IMR-90 (cell line): Measurements from ENCODE around the gene GREB1L. TPM values are rescaled to one million over a fixed set of nuclear protein-coding genes. Genes with fewer than 3 reads are reported as not detected.

Experiments
- ATAC-seq: fragments of 200-7000 bp; cut with Tn5 transposase; 2 replicates; pipeline ENCODE4 v1.9.1; 2020; ENCODE audit warnings: low read depth, mild to moderate bottlenecking, moderate library complexity
- BruUV-seq: library from RNA; stranded (reverse); fragments of 400-500 nt; replicated peaks from 2 replicates; lab custom pipeline; 2021; lab: Mats Ljungman, UMichigan
- CTCF ChIA-PET: fragments of 300-600 bp; formaldehyde crosslinking; extraction: SDS; loops from one replicate; lab custom pipeline; 2021; ENCODE audit warnings: antibody characterized with exemption; lab: Yijun Ruan, JAX
- POLR2A ChIA-PET: fragments of 300-600 bp; sonication (Branson Sonifier 250); formaldehyde crosslinking; loops from one replicate; lab custom pipeline; 2022; ENCODE audit warnings: antibody characterized with exemption; ENCODE audit not compliant: unreplicated experiment; lab: Charles Lee
- DNase-seq: peaks from one replicate; pipeline ENCODE4 v3.0.0; 2013
- H2AFZ ChIP-seq: replicated peaks from 2 replicates; pipeline ENCODE3; 2013; ENCODE audit warnings: low read length, mild to moderate bottlenecking; ENCODE audit not compliant: poor library complexity
- H2AK5ac ChIP-seq: 2 replicates; pipeline ENCODE4 v1.6.1; 2013; ENCODE audit warnings: low read depth, low read length, inconsistent platforms
- H2AK9ac ChIP-seq: replicated peaks from 2 replicates; pipeline ENCODE3; 2013; ENCODE audit warnings: mild to moderate bottlenecking, low read depth, low read length, moderate library complexity; ENCODE audit not compliant: poor library complexity
- H2BK120ac ChIP-seq: 2 replicates; pipeline ENCODE4 v1.6.1; 2013; ENCODE audit warnings: low read depth, low read length, inconsistent platforms
- H2BK15ac ChIP-seq: 3 replicates; pipeline ENCODE4 v1.6.1; 2013; ENCODE audit warnings: low read depth, low read length, inconsistent platforms
- H2BK20ac ChIP-seq: 2 replicates; pipeline ENCODE4 v1.6.1; 2013; ENCODE audit warnings: low read depth, mild to moderate bottlenecking, inconsistent platforms, low read length, moderate library complexity
- H2BK5ac ChIP-seq: 2 replicates; pipeline ENCODE4 v1.6.1; 2013; ENCODE audit warnings: mild to moderate bottlenecking, low read depth, low read length, inconsistent platforms; ENCODE audit not compliant: poor library complexity, severe bottlenecking
- H3K14ac ChIP-seq: replicated peaks from 2 replicates; pipeline ENCODE4 v1.6.1; 2013; ENCODE audit warnings: low read depth, low read length, inconsistent platforms
- H3K18ac ChIP-seq: 2 replicates; pipeline ENCODE4 v1.6.1; 2013; ENCODE audit warnings: low read depth, low read length, control low read depth
- H3K23ac ChIP-seq: 2 replicates; pipeline ENCODE4 v1.6.1; 2013; ENCODE audit warnings: low read depth, low read length, inconsistent platforms
- H3K27ac ChIP-seq: 2 replicates; pipeline ENCODE4 v1.5.1; 2013; ENCODE audit warnings: mild to moderate bottlenecking, control low read depth, low read length; ENCODE audit not compliant: insufficient read depth
- H3K27me3 ChIP-seq: 2 replicates; pipeline ENCODE4 v1.6.1; 2013; ENCODE audit warnings: low read length; ENCODE audit not compliant: control insufficient read depth, insufficient read depth
- H3K36me3 ChIP-seq: 2 replicates; pipeline ENCODE4 v1.6.1; 2013; ENCODE audit warnings: low read length, mixed read lengths; ENCODE audit not compliant: control insufficient read depth, insufficient read depth
- H3K4ac ChIP-seq: 2 replicates; pipeline ENCODE4 v1.6.1; 2013; ENCODE audit warnings: low read depth, low read length, inconsistent platforms
- H3K4me1 ChIP-seq: 2 replicates; pipeline ENCODE4 v1.6.1; 2013; ENCODE audit warnings: low read length, mixed read lengths; ENCODE audit not compliant: control insufficient read depth, insufficient read depth
- H3K4me2 ChIP-seq: 2 replicates; pipeline ENCODE4 v1.6.1; 2013; ENCODE audit warnings: low read depth, mild to moderate bottlenecking, control low read depth, low read length, moderate library complexity
- H3K4me3 ChIP-seq: 2 replicates; pipeline ENCODE4 v1.5.1; 2013; ENCODE audit warnings: low read depth, mild to moderate bottlenecking, control low read depth, low read length, moderate library complexity; ENCODE audit not compliant: insufficient read depth
- H3K56ac ChIP-seq: 2 replicates; pipeline ENCODE4 v1.6.1; 2013; ENCODE audit warnings: low read length, inconsistent platforms; ENCODE audit not compliant: insufficient read depth; ENCODE audit errors: extremely low read depth
- H3K79me1 ChIP-seq, 2 experiments: 2 replicates each; pipeline ENCODE4 v1.6.1; 2013; ENCODE audit warnings: low read length in 2 of 2, inconsistent platforms in 1 of 2, low read depth in 1 of 2
- H3K9ac ChIP-seq: 2 replicates; pipeline ENCODE4 v1.6.1; 2013; ENCODE audit warnings: low read depth, low read length, control low read depth
- H3K9me1 ChIP-seq: 2 replicates; pipeline ENCODE4 v1.6.1; 2013; ENCODE audit warnings: low read length, inconsistent platforms; ENCODE audit not compliant: insufficient read depth
- H3K9me3 ChIP-seq: 2 replicates; pipeline ENCODE4 v1.6.1; 2013; ENCODE audit warnings: low read length; ENCODE audit not compliant: control insufficient read depth, insufficient read depth
- H4K20me1 ChIP-seq: 2 replicates; pipeline ENCODE4 v1.6.1; 2013; ENCODE audit warnings: low read length, inconsistent platforms; ENCODE audit not compliant: insufficient read depth
- H4K5ac ChIP-seq: 2 replicates; pipeline ENCODE4 v1.6.1; 2013; ENCODE audit warnings: mild to moderate bottlenecking, low read depth, low read length, control low read depth
- H4K8ac ChIP-seq, 2 experiments: 2 replicates each; pipeline ENCODE4 v1.6.1; 2013; ENCODE audit warnings: low read depth in 2 of 2, low read length in 2 of 2, control low read depth in 1 of 2, inconsistent platforms in 1 of 2
- H4K91ac ChIP-seq: 2 replicates; pipeline ENCODE4 v1.6.1; 2013; ENCODE audit warnings: low read depth, low read length, inconsistent platforms; ENCODE audit not compliant: insufficient read depth
- BHLHE40 ChIP-seq: fragments of 150-350 bp; IDR thresholded peaks from 2 replicates; pipeline ENCODE4 v1.6.1; 2016; ENCODE audit warnings: mild to moderate bottlenecking, low read depth, low read length
- CEBPB ChIP-seq: IDR thresholded peaks from 2 replicates; pipeline ENCODE4 v1.6.1; 2012; ENCODE audit warnings: low read depth, low read length, improper control_type of control experiment
- CHD1 ChIP-seq: IDR thresholded peaks from 2 replicates; pipeline ENCODE4 v1.6.1; 2012; ENCODE audit warnings: low read depth, low read length, improper control_type of control experiment
- FOS ChIP-seq: fragments of 150-350 bp; IDR thresholded peaks from 2 replicates; pipeline ENCODE4 v1.6.1; 2016; ENCODE audit warnings: low read depth, low read length
- MAFK ChIP-seq: IDR thresholded peaks from 2 replicates; pipeline ENCODE4 v1.6.1; 2012; ENCODE audit warnings: low read depth, low read length, improper control_type of control experiment
- MAZ ChIP-seq: IDR thresholded peaks from 2 replicates; pipeline ENCODE4 v1.6.1; 2012; ENCODE audit warnings: low read depth, mild to moderate bottlenecking, low read length, improper control_type of control experiment, moderate library complexity, borderline replicate concordance
- MXI1 ChIP-seq: IDR thresholded peaks from 2 replicates; pipeline ENCODE4 v1.6.1; 2012; ENCODE audit warnings: low read depth, mild to moderate bottlenecking, low read length, moderate library complexity, borderline replicate concordance
- NFE2L2 ChIP-seq: fragments of 150-350 bp; IDR thresholded peaks from 2 replicates; pipeline ENCODE4 v1.6.1; 2016; ENCODE audit warnings: low read depth, mild to moderate bottlenecking, low read length
- POLR2A ChIP-seq: IDR thresholded peaks from 2 replicates; pipeline ENCODE4 v1.6.1; 2012; ENCODE audit warnings: mild to moderate bottlenecking, low read depth, low read length
- RAD21 ChIP-seq: IDR thresholded peaks from 2 replicates; pipeline ENCODE4 v1.6.1; 2012; ENCODE audit warnings: low read length, improper control_type of control experiment
- RCOR1 ChIP-seq: IDR thresholded peaks from 2 replicates; pipeline ENCODE4 v1.6.1; 2012; ENCODE audit warnings: mild to moderate bottlenecking, low read length, improper control_type of control experiment; ENCODE audit not compliant: insufficient replicate concordance
- RFX5 ChIP-seq: IDR thresholded peaks from 2 replicates; pipeline ENCODE4 v1.8.0; 2012; ENCODE audit warnings: low read depth, mild to moderate bottlenecking, low read length, moderate library complexity
- WGBS, 2 experiments: methylation state at CpG; one replicate each; pipeline versions ENCODE4 v1.1.5 to v1.1.7; 2013; ENCODE audit warnings: missing lambda C conversion rate in 2 of 2; ENCODE audit not compliant: insufficient read length in 1 of 2; ENCODE audit errors: extremely low coverage in 2 of 2; 5-methylcytosine and 5-hydroxymethylcytosine counted together
- dilution Hi-C: fragments of 300-500 bp; cut with HindIII; formaldehyde crosslinking; loops from one replicate; pipeline ENCODE4 v1.14.3; 2018; ENCODE audit warnings: low sequenced_read_pairs; ENCODE audit not compliant: unreplicated experiment
- in situ Hi-C: fragments of 300-500 bp; cut with MboI; formaldehyde crosslinking; loops from 3 replicates; pipeline ENCODE4 v1.14.3; 2019; ENCODE audit warnings: low sequenced_read_pairs, inconsistent platforms, mixed read lengths
- intact Hi-C: fragments of 100-400 bp; cut with micrococcal nuclease; formaldehyde crosslinking; loops from 2 replicates; pipeline ENCODE4 v1.10.0; 2022
- polyA plus RNA-seq, 3 experiments: library from polyadenylated mRNA; depleted of rRNA; stranded (reverse); fragments of >200 nt; gene quantifications; 2 replicates each; pipeline ENCODE4 v1.2.3, GENCODE V29; 2012; ENCODE audit warnings: low replicate concordance in 1 of 3
- total RNA-seq: library from RNA; depleted of rRNA; stranded (reverse); fragments of >200 nt; gene quantifications from 2 replicates; pipeline ENCODE4 v1.2.3, GENCODE V29; 2012
- TF ChIP-seq, protein P1 (sequence below): conservative IDR thresholded peaks from 2 replicates; pipeline ENCODE4 v1.5.1; 2012; ENCODE audit warnings: mild to moderate bottlenecking, low read depth, low read length, improper control_type of control experiment
- TF ChIP-seq, protein P2 (sequence below): fragments of 150-350 bp; IDR thresholded peaks from 2 replicates; pipeline ENCODE4 v1.6.1; 2017; ENCODE audit warnings: mild to moderate bottlenecking, antibody characterized with exemption, low read length, low read depth
- TF ChIP-seq, protein P3 (sequence below): fragments of 150-350 bp; IDR thresholded peaks from 2 replicates; pipeline ENCODE4 v1.6.1; 2016; ENCODE audit warnings: low read depth, mild to moderate bottlenecking, low read length, moderate library complexity, borderline replicate concordance

GREB1L gene
- total and polyA plus RNA-seq, 2 of the 4 experiments (the other 2 are of a cell fraction) = under 0.01 to 0.02 TPM

DNA sequence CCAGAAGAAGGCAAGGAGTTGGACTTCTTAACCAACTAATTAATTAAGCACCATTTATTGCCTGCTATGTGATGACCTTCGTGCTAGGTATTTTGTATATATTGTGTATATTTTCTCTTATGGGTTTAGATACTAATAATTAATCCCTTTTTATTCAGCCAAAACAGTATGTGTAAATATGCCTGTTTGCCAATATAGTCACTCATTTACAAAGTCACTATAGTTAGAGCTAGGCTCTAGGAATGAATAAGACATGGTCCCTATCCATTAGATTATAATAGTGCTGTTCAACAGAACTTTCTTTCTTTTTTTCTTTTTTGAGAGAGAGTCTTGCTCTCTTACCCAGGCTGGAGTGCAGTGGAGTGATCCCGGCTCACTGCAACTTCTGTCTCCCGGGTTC, 51.4 kb downstream of the GREB1L start:
- no peak overlapping the region for H2AK5ac ChIP-seq
- CTCF ChIA-PET = no interaction called here
- TF ChIP-seq MAFK (no peak), MAZ (no peak), CHD1 (no peak), RFX5 (no peak), BHLHE40 (no peak), FOS (no peak), MXI1 (no peak), RAD21 (no peak), RCOR1 (no peak), NFE2L2 (no peak), POLR2A (no peak), CEBPB (no peak)
- TF ChIP-seq, protein P1, sequence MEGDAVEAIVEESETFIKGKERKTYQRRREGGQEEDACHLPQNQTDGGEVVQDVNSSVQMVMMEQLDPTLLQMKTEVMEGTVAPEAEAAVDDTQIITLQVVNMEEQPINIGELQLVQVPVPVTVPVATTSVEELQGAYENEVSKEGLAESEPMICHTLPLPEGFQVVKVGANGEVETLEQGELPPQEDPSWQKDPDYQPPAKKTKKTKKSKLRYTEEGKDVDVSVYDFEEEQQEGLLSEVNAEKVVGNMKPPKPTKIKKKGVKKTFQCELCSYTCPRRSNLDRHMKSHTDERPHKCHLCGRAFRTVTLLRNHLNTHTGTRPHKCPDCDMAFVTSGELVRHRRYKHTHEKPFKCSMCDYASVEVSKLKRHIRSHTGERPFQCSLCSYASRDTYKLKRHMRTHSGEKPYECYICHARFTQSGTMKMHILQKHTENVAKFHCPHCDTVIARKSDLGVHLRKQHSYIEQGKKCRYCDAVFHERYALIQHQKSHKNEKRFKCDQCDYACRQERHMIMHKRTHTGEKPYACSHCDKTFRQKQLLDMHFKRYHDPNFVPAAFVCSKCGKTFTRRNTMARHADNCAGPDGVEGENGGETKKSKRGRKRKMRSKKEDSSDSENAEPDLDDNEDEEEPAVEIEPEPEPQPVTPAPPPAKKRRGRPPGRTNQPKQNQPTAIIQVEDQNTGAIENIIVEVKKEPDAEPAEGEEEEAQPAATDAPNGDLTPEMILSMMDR = no peak
- TF ChIP-seq, protein P2, sequence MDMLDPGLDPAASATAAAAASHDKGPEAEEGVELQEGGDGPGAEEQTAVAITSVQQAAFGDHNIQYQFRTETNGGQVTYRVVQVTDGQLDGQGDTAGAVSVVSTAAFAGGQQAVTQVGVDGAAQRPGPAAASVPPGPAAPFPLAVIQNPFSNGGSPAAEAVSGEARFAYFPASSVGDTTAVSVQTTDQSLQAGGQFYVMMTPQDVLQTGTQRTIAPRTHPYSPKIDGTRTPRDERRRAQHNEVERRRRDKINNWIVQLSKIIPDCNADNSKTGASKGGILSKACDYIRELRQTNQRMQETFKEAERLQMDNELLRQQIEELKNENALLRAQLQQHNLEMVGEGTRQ = no peak
- TF ChIP-seq, protein P3, sequence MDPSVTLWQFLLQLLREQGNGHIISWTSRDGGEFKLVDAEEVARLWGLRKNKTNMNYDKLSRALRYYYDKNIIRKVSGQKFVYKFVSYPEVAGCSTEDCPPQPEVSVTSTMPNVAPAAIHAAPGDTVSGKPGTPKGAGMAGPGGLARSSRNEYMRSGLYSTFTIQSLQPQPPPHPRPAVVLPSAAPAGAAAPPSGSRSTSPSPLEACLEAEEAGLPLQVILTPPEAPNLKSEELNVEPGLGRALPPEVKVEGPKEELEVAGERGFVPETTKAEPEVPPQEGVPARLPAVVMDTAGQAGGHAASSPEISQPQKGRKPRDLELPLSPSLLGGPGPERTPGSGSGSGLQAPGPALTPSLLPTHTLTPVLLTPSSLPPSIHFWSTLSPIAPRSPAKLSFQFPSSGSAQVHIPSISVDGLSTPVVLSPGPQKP = no peak
- no peak overlapping the region for H3K56ac ChIP-seq
- H3K27me3 ChIP-seq = no peaks in the 10 kb centered on the region; the same call in 1 of the 2 replicates
- H3K4me2 ChIP-seq = no peak overlapping the region
- H2BK20ac ChIP-seq = no peak overlapping the region
- no peak overlapping the region for H2BK15ac ChIP-seq
- H3K9ac ChIP-seq = no peak overlapping the region
- DNase-seq (no peak), ATAC-seq (no peak)
- H3K36me3 ChIP-seq = no peaks in the 10 kb centered on the region
- H4K5ac ChIP-seq = no peak overlapping the region
- no peak overlapping the region for H3K27ac ChIP-seq
- no peak overlapping the region for H3K4ac ChIP-seq
- H3K79me1 ChIP-seq = no peaks in the 10 kb centered on the region
- BruUV-seq = no TSS peak
- H3K14ac ChIP-seq = no peak overlapping the region
- no peak overlapping the region for H2AFZ ChIP-seq
- 85% methylated on average over 2 of the region's 3 CpGs; no CpG with 5 or more reads in 1 of the 2 experiments for WGBS, 2 experiments
- H3K9me1 ChIP-seq = no peaks in the 10 kb centered on the region
- intact Hi-C loops = loop anchor here (1.0 kb wide), 1 partner anchor 43 kb away; no protein-coding TSS in a partner anchor
- H4K20me1 ChIP-seq = no peaks in the 10 kb centered on the region
- H3K18ac ChIP-seq = no peak overlapping the region
- no peaks in the 10 kb centered on the region for H3K4me1 ChIP-seq
- no peak overlapping the region for H4K8ac ChIP-seq
- H2BK120ac ChIP-seq = no peak overlapping the region
- H3K23ac ChIP-seq = no peak overlapping the region
- in situ Hi-C loops = no loop called here
- H4K91ac ChIP-seq = no peak overlapping the region
- no peak overlapping the region for H2BK5ac ChIP-seq
- no peaks in the 10 kb centered on the region for H3K9me3 ChIP-seq
- H3K4me3 ChIP-seq = no peak overlapping the region
- H2AK9ac ChIP-seq = no peak overlapping the region
- POLR2A ChIA-PET = no interaction called here
- dilution Hi-C loops = no loop called here
